Ovary (tissue), 9 donors: ENCODE results near the gene AP5B1. TPM values are rescaled to one million over a fixed set of nuclear protein-coding genes. Genes with fewer than 3 reads are reported as not detected.

Experiments
- DNase-seq, 5 donors: peaks; one replicate each; pipeline ENCODE4 v3.0.0-alpha.2; 2019 to 2020
- H3K27ac ChIP-seq, 2 donors: fragments of 200-600 bp; one replicate each; pipeline versions ENCODE4 v1.5.1 to v1.8.0; 2019 to 2022
- H3K27me3 ChIP-seq: fragments of 200-600 bp; one replicate; pipeline ENCODE4 v1.8.0; 2022
- H3K36me3 ChIP-seq: fragments of 200-600 bp; sonication (generic); one replicate; pipeline ENCODE4 v1.5.1; 2019
- H3K4me1 ChIP-seq: one replicate; pipeline ENCODE4 v1.8.1; 2013; ENCODE audit warnings: mild to moderate bottlenecking, moderate library complexity; ENCODE audit not compliant: insufficient read depth
- H3K4me3 ChIP-seq: fragments of 200-600 bp; sonication (generic); one replicate; pipeline ENCODE4 v1.5.1; 2017
- H3K9me3 ChIP-seq, 2 donors: fragments of 200-600 bp in 1 of 2; sonication (generic) in 1 of 2; one replicate each; pipeline versions ENCODE4 v1.5.1 to v1.8.1; 2013 to 2019; ENCODE audit warnings: mild to moderate bottlenecking in 1 of 2, moderate library complexity in 1 of 2
- CTCF ChIP-seq, 3 donors: fragments of 450-650 bp in 2 of 3; fragments of 200-600 bp in 1 of 3; IDR thresholded peaks; one replicate each; pipeline versions ENCODE4 v1.5.1 to v1.8.0; 2016 to 2022; ENCODE audit warnings: antibody characterized with exemption in 3 of 3, mild to moderate bottlenecking in 1 of 3
- EP300 ChIP-seq: sonication (generic); formaldehyde crosslinking; IDR thresholded peaks from one replicate; pipeline ENCODE4 v1.6.1; 2017; ENCODE audit warnings: antibody characterized with exemption
- POLR2A ChIP-seq: fragments of 450-650 bp; IDR thresholded peaks from one replicate; pipeline ENCODE4 v1.6.1; 2017; ENCODE audit warnings: antibody characterized with exemption, mild to moderate bottlenecking, moderate library complexity
- WGBS, 3 donors: extraction: QIAGEN DNeasy Blood & Tissue Kit in 1 of 3; methylation state at CpG; one replicate each; pipeline versions ENCODE4 v1.1.5 to v1.1.7; 2013 to 2017; 5-methylcytosine and 5-hydroxymethylcytosine counted together
- intact Hi-C, 4 donors: fragments of 100-400 bp; cut with DNase I; formaldehyde crosslinking; loops; one replicate each; pipeline versions ENCODE4 v1.11.0 to v1.15.1; 2022 to 2023
- polyA plus RNA-seq, 2 donors: library from polyadenylated mRNA; stranded (reverse); fragments of 200-250 nt in 1 of 2; fragments of 350-450 nt in 1 of 2; fragmentation: Illumina TruSeq in 1 of 2; extraction: RNeasy Lipid Tissue Mini Kit (QIAGEN cat#74804) in 1 of 2; gene quantifications; one replicate each; pipeline ENCODE4 v1.2.3, GENCODE V29; 2013 to 2014
- total RNA-seq, 7 donors: library from RNA; depleted of rRNA in 2 of 7; stranded (reverse); fragments of >200 nt in 2 of 7; fragmentation: NEBNext Ultra II Directional in 3 of 7; extraction: Animal tissue kit (Norgen Biotek cat#: 25700) in 3 of 7; gene quantifications; one replicate each; pipeline versions ENCODE4 v1.1.0 to v1.2.4, GENCODE V29; 2016 to 2023
- donor health status: DM: no; HTN: no; CAD: no; lungs with moderate emphysema.
- donor health status: DM: no; HTN: no; CAD: no.
- donor health status: Bipolar disorder and iron deficiency.
- donor health status: DM: yes; HTN: yes; CAD: no.
- donor health status: DM: no; HTN: no; CAD: no.
- donor health status: DM: yes; HTN: yes; CAD: no.

AP5B1 gene
- total and polyA plus RNA-seq, 9 donors: 2.3 to 14.7 (median 7.5) TPM

- no peaks in the 10 kb centered on the region for H3K9me3 ChIP-seq
- intact Hi-C loops: loop anchor here in 1 of 4 donors (5.0 kb wide), 1 partner anchor 36 kb away; no protein-coding TSS in a partner anchor
- peaks cover 9% of the 10 kb centered on the region for H3K4me1 ChIP-seq
- TF ChIP-seq POLR2A (no peak), EP300 (no peak), CTCF (IDR thresholded peaks at IDR 0.05) (no peak)
- no peak overlapping the region for H3K4me3 ChIP-seq
- H3K27me3 ChIP-seq: no peaks in the 10 kb centered on the region
- no peak for DNase-seq
- 84 to 94% (median 84%) methylated on average over 8 of the region's 8 CpGs for WGBS, 3 donors
- H3K36me3 ChIP-seq: no peaks in the 10 kb centered on the region
- H3K27ac ChIP-seq: no peak overlapping the region
These were observed 4.0 kb downstream of the AP5B1 start for GRCh38 chr11:65776710-65777141.

- Histone ChIP-seq H3K4me1 (peaks cover 9% of the 10 kb centered on the region), H3K27ac (no peak overlapping the region), H3K27me3 (no peaks in the 10 kb centered on the region), H3K4me3 (no peak overlapping the region), H3K36me3 (no peaks in the 10 kb centered on the region), H3K9me3 (no peaks in the 10 kb centered on the region)
- TF ChIP-seq POLR2A (no peak), CTCF (IDR thresholded peaks at IDR 0.05) (no peak), EP300 (no peak)
- 81 to 86% (median 83%) methylated on average over 8 of the region's 8 CpGs for WGBS, 3 donors
- no peak for DNase-seq
- intact Hi-C loops: loop anchor here in 1 of 4 donors (5.0 kb wide), 1 partner anchor 36 kb away; no protein-coding TSS in a partner anchor
These were observed 4.6 kb downstream of the AP5B1 start for GRCh38 chr11:65776196-65776595.

GRCh38 chr11:65774525-65775306 is 6.1 kb downstream of the AP5B1 start:
- no peak for DNase-seq
- Histone ChIP-seq H3K9me3 (no peaks in the 10 kb centered on the region), H3K27ac (no peak overlapping the region), H3K27me3 (no peaks in the 10 kb centered on the region), H3K4me1 (peaks cover 5% of the 10 kb centered on the region), H3K4me3 (no peak overlapping the region), H3K36me3 (no peaks in the 10 kb centered on the region)
- TF ChIP-seq EP300 (no peak), POLR2A (no peak), CTCF (IDR thresholded peaks at IDR 0.05) (no peak)
- 79 to 86% (median 85%) methylated on average over 9 of the region's 9 CpGs for WGBS, 3 donors
- intact Hi-C loops: loop anchor here in 1 of 4 donors (5.0 kb wide), 1 partner anchor 38 kb away; no protein-coding TSS in a partner anchor

DNA sequence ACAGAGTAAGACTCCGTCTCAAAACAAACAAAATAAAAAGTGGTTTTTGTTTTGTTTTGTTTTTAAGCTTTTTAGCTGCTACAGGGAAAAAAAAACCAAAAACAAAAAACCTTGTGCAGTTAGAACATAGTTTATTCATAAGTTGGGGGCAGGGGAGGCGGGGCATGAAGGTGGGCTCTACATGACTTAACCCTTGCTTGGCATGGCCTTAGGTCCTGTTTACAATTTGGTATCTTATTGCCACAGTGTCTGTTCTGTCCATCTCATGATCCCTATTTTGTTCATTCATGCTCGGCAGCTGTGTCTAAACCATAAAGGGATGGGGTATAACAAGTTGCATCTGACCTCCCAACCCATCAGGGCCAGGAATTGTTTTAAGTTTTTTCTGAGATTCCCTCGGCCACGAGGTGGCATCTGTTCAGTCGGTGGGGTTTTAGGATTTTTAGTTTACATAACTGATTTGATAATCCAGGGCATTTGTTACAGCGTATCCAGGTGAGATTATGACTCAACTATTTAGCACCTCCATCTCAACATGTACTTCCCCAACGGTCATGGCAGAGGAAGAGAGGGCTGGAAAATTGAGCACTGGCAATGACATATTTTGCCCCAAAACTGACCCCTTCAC is 6.9 kb downstream of the AP5B1 start:
- 28 to 44% (median 28%) methylated on average over 8 of the region's 8 CpGs for WGBS, 3 donors
- H3K27me3 ChIP-seq: no peaks in the 10 kb centered on the region
- TF ChIP-seq POLR2A (no peak), EP300 (no peak), CTCF (IDR thresholded peaks at IDR 0.05) (no peak)
- no peak for DNase-seq
- H3K27ac ChIP-seq: no peak overlapping the region
- no peak overlapping the region for H3K4me3 ChIP-seq
- H3K36me3 ChIP-seq: no peaks in the 10 kb centered on the region
- no peaks in the 10 kb centered on the region for H3K4me1 ChIP-seq
- no peaks in the 10 kb centered on the region for H3K9me3 ChIP-seq
- intact Hi-C loops: no loop called here
